A172 (cell line): ENCODE results near the gene TNS1. TPM values are rescaled to one million over a fixed set of nuclear protein-coding genes. Genes with fewer than 3 reads are reported as not detected.

Experiments
- DNase-seq: peaks from one replicate; pipeline ENCODE4 v3.0.0-alpha.2; 2015; ENCODE audit warnings: low spot score
- total RNA-seq: library from RNA; depleted of rRNA; stranded (reverse); fragments of >200 nt; shearing (Covaris generic); gene quantifications from 2 replicates; pipeline ENCODE4 v1.2.3, GENCODE V29; 2014

Gene TNS1
- total RNA-seq, 1 experiment from 2014 or later = 1.6 TPM

- DNase-seq = no peak
These were observed 13.1 kb upstream of the TNS1 start for GRCh38 chr2:218015586-218016521.

- no peak for DNase-seq
These were observed 12.2 kb upstream of the TNS1 start for GRCh38 chr2:218014706-218015585.

GRCh38 chr2:218013289-218013688, 10.5 kb upstream of the TNS1 start:
- DNase-seq = no peak

- DNase-seq = no peak
These were observed 9.5 kb upstream of the TNS1 start for GRCh38 chr2:218012284-218012683.

- no peak for DNase-seq
These were observed 8.9 kb upstream of the TNS1 start for GRCh38 chr2:218011653-218012040.

GRCh38 chr2:218010984-218011652, 8.3 kb upstream of the TNS1 start:
- no peak for DNase-seq

- no peak for DNase-seq
These were observed 7.6 kb upstream of the TNS1 start for GRCh38 chr2:218010140-218010983.

- DNase-seq = no peak
These were observed 7.0 kb upstream of the TNS1 start for GRCh38 chr2:218009765-218010139.

- DNase-seq = no peak
These were observed 6.4 kb upstream of the TNS1 start for GRCh38 chr2:218009231-218009630.

GRCh38 chr2:218008060-218009040, 5.6 kb upstream of the TNS1 start:
- no peak for DNase-seq

GRCh38 chr2:218006741-218007140, 3.9 kb upstream of the TNS1 start:
- peak; percentile 32 for DNase-seq

GRCh38 chr2:218005486-218005885, 2.7 kb upstream of the TNS1 start:
- DNase-seq = no peak

- no peak for DNase-seq
These were observed 2.2 kb upstream of the TNS1 start for GRCh38 chr2:218005028-218005427.

- no peak for DNase-seq
These were observed 1.2 kb upstream of the TNS1 start for GRCh38 chr2:218003981-218004419.

GRCh38 chr2:218003281-218003944, 618 bp upstream of the TNS1 start:
- no peak for DNase-seq

- no peak for DNase-seq
These were observed 501 bp downstream of the TNS1 start for GRCh38 chr2:218002143-218002844.

- DNase-seq = no peak
These were observed 1.2 kb downstream of the TNS1 start for GRCh38 chr2:218001629-218002028.

- no peak for DNase-seq
These were observed 2.7 kb downstream of the TNS1 start for GRCh38 chr2:218000136-218000535.

GRCh38 chr2:217999595-217999959, 3.2 kb downstream of the TNS1 start:
- DNase-seq = no peak
